Endodermal cell (in vitro differentiated cells): Measurements from ENCODE around the gene LRFN3. TPM values are rescaled to one million over a fixed set of nuclear protein-coding genes. Genes with fewer than 3 reads are reported as not detected.

Source experiments
- DNase-seq: peaks from one replicate; pipeline ENCODE4 v3.0.0-alpha.2; 2017
- H3K27ac ChIP-seq: 2 replicates; pipeline ENCODE4 v1.5.1; 2013; ENCODE audit warnings: mild to moderate bottlenecking, low read depth, low read length, moderate library complexity
- H3K27me3 ChIP-seq: 2 replicates; pipeline ENCODE4 v1.6.1; 2013; ENCODE audit warnings: mild to moderate bottlenecking, low read length, moderate library complexity; ENCODE audit not compliant: insufficient read depth, control insufficient read depth, poor library complexity, severe bottlenecking
- H3K36me3 ChIP-seq: 2 replicates; pipeline ENCODE4 v1.7.0; 2013; ENCODE audit warnings: mild to moderate bottlenecking, low read length, moderate library complexity; ENCODE audit not compliant: control insufficient read depth, insufficient read depth
- H3K4me1 ChIP-seq: one replicate; pipeline ENCODE4 v1.7.0; 2013; ENCODE audit warnings: low read length; ENCODE audit not compliant: control insufficient read depth, insufficient read depth
- H3K4me3 ChIP-seq: 2 replicates; pipeline ENCODE4 v1.5.1; 2013; ENCODE audit warnings: mild to moderate bottlenecking, low read length, moderate library complexity
- H3K9ac ChIP-seq: 2 replicates; pipeline ENCODE4 v1.6.1; 2013; ENCODE audit warnings: mild to moderate bottlenecking, low read length, moderate library complexity; ENCODE audit not compliant: poor library complexity, severe bottlenecking; ENCODE audit errors: extremely low read depth
- H3K9me3 ChIP-seq: 2 replicates; pipeline ENCODE4 v1.6.1; 2013; ENCODE audit warnings: mild to moderate bottlenecking, low read length, moderate library complexity; ENCODE audit not compliant: control insufficient read depth
- H3K27ac Mint-ChIP-seq: 2 replicates; pipeline ENCODE4 v1.8.0; 2020; ENCODE audit warnings: mixed read lengths
- H3K27me3 Mint-ChIP-seq: 2 replicates; pipeline ENCODE4 v1.8.0; 2021; ENCODE audit warnings: mild to moderate bottlenecking, mixed read lengths; ENCODE audit not compliant: insufficient read depth
- H3K36me3 Mint-ChIP-seq: 2 replicates; pipeline ENCODE4 v1.8.0; 2020; ENCODE audit warnings: low read depth, mixed read lengths
- H3K4me1 Mint-ChIP-seq: 2 replicates; pipeline ENCODE4 v1.8.0; 2020; ENCODE audit warnings: mixed read lengths
- H3K4me3 Mint-ChIP-seq: 2 replicates; pipeline ENCODE4 v1.8.0; 2020; ENCODE audit warnings: mild to moderate bottlenecking, moderate library complexity, mixed read lengths
- H3K9me3 Mint-ChIP-seq: 2 replicates; pipeline ENCODE4 v1.8.0; 2020; ENCODE audit warnings: mild to moderate bottlenecking, mixed read lengths
- CTCF ChIP-seq: fragments of 200-600 bp; sonication (generic); conservative IDR thresholded peaks from 2 replicates; pipeline ENCODE4 v1.5.0; 2021; ENCODE audit warnings: antibody characterized with exemption, mild to moderate bottlenecking
- WGBS, 2 experiments: methylation state at CpG; one replicate each; pipeline versions ENCODE4 v1.1.5 to v1.1.7; 2013; ENCODE audit warnings: missing lambda C conversion rate in 2 of 2, mixed read lengths in 1 of 2; ENCODE audit not compliant: insufficient coverage in 1 of 2, insufficient read length in 1 of 2; 5-methylcytosine and 5-hydroxymethylcytosine counted together
- total RNA-seq, 2 donors: library from RNA; stranded (reverse); fragmentation: NEBNext Ultra II Directional in 1 of 2; extraction: Animal tissue kit (Norgen Biotek cat#: 25700) in 1 of 2; gene quantifications; 2 replicates in 1 of 2; 3 replicates in 1 of 2; pipeline ENCODE4 v1.2.1, GENCODE V29; 2021

Gene LRFN3
- total RNA-seq, 2 donors from 2014 or later = 18.7 to 24.3 TPM

GRCh38 chr19:35958660-35959039 lies 22.5 kb downstream of the LRFN3 start:
- Histone ChIP-seq H3K27ac (no peak overlapping the region), H3K4me1 (no peaks in the 10 kb centered on the region), H3K27me3 (peaks cover 59% of the 10 kb centered on the region), H3K9me3 (no peaks in the 10 kb centered on the region), H3K9ac (no peak overlapping the region), H3K36me3 (no peaks in the 10 kb centered on the region), H3K4me3 (no peak overlapping the region)
- DNase-seq = peak; percentile 46
- peaks cover 68% of the 10 kb centered on the region for H3K27me3 Mint-ChIP-seq
- TF ChIP-seq CTCF = no peak
- WGBS, 2 experiments = 45 to 61% methylated on average over 11 to 15 of the region's 15 CpGs
- no peaks in the 10 kb centered on the region for H3K9me3 Mint-ChIP-seq
- H3K4me1 Mint-ChIP-seq = no peaks in the 10 kb centered on the region
- H3K36me3 Mint-ChIP-seq = no peaks in the 10 kb centered on the region
- no peak overlapping the region for H3K27ac Mint-ChIP-seq
- H3K4me3 Mint-ChIP-seq = no peak overlapping the region

GRCh38 chr19:35959040-35959967 lies 23.1 kb downstream of the LRFN3 start:
- Mint-ChIP-seq H3K27ac (no peak overlapping the region), H3K36me3 (no peaks in the 10 kb centered on the region), H3K4me3 (no peak overlapping the region), H3K4me1 (no peaks in the 10 kb centered on the region), H3K9me3 (no peaks in the 10 kb centered on the region), H3K27me3 (peaks cover 68% of the 10 kb centered on the region)
- peak; percentile 59 for TF ChIP-seq CTCF
- peak; percentile 71 for DNase-seq
- H3K4me1 ChIP-seq = no peaks in the 10 kb centered on the region
- H3K27ac ChIP-seq = no peak overlapping the region
- H3K4me3 ChIP-seq = no peak overlapping the region
- no peaks in the 10 kb centered on the region for H3K36me3 ChIP-seq
- H3K9me3 ChIP-seq = no peaks in the 10 kb centered on the region
- H3K27me3 ChIP-seq = peaks cover 59% of the 10 kb centered on the region
- no peak overlapping the region for H3K9ac ChIP-seq
- 33 to 35% methylated on average over 55 to 97 of the region's 97 CpGs for WGBS, 2 experiments

DNA sequence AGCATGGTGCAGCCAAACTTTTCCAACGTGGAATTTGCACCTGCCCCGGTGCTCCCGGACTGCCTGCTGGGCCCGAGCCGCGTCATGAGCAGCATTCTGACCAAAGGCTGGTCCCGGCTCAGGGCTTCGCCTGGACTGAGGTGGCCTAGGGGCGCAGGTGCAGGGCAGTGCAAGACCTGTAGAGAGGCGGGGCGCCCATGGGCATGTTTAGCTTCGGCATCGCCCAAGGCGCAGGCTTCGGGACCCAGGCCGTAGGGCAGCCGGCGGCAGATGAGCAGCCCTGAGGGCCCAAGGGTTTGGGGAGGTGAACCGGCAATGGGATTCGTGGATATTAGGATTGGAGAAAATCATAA lies 23.8 kb downstream of the LRFN3 start:
- peak; percentile 53 for DNase-seq
- Mint-ChIP-seq H3K9me3 (no peaks in the 10 kb centered on the region), H3K4me3 (no peak overlapping the region), H3K27ac (no peak overlapping the region), H3K4me1 (no peaks in the 10 kb centered on the region), H3K27me3 (peaks cover 68% of the 10 kb centered on the region), H3K36me3 (no peaks in the 10 kb centered on the region)
- H3K27ac ChIP-seq = no peak overlapping the region
- H3K9me3 ChIP-seq = no peaks in the 10 kb centered on the region
- no peaks in the 10 kb centered on the region for H3K4me1 ChIP-seq
- peaks cover 59% of the 10 kb centered on the region for H3K27me3 ChIP-seq
- H3K4me3 ChIP-seq = no peak overlapping the region
- WGBS, 2 experiments = 50 to 76% methylated on average over 6 to 17 of the region's 20 CpGs
- no peak for TF ChIP-seq CTCF
- H3K36me3 ChIP-seq = no peaks in the 10 kb centered on the region
- no peak overlapping the region for H3K9ac ChIP-seq
